WERI-Rb-1 (cell line): ENCODE results near the gene ROR1.

Experiments used
- DNase-seq: peaks from one replicate; pipeline ENCODE4 v3.0.0-alpha.2; 2020
- H3K27ac ChIP-seq: fragments of 250-450 bp; sonication (Bioruptor Pico); 2 replicates; pipeline ENCODE4 v1.5.1; 2020; ENCODE audit warnings: mild to moderate bottlenecking, moderate library complexity
- H3K27me3 ChIP-seq: fragments of 250-450 bp; sonication (Bioruptor Pico); 2 replicates; pipeline ENCODE4 v1.5.1; 2021; ENCODE audit warnings: mild to moderate bottlenecking, low read depth, moderate library complexity; ENCODE audit not compliant: insufficient read depth, severe bottlenecking
- H3K36me3 ChIP-seq: fragments of 250-450 bp; sonication (Bioruptor Pico); 2 replicates; pipeline ENCODE4 v1.5.1; 2020; ENCODE audit warnings: mild to moderate bottlenecking, moderate library complexity
- H3K4me3 ChIP-seq: 2 replicates; pipeline ENCODE4 v1.5.1; 2011; ENCODE audit warnings: low read depth, mild to moderate bottlenecking, control low read depth, low read length
- H3K9me3 ChIP-seq: fragments of 250-450 bp; sonication (Bioruptor Pico); 2 replicates; pipeline ENCODE4 v1.5.1; 2021; ENCODE audit warnings: mild to moderate bottlenecking, moderate library complexity; ENCODE audit not compliant: severe bottlenecking
- CTCF ChIP-seq: IDR thresholded peaks from 2 replicates; pipeline ENCODE4 v1.5.1; 2011; ENCODE audit warnings: low read depth, mild to moderate bottlenecking, control low read depth, inconsistent platforms, low read length

Gene ROR1

GRCh38 chr1:64131155-64131554 is 357.3 kb downstream of the ROR1 start:
- Histone ChIP-seq H3K27ac (no peak overlapping the region), H3K9me3 (no peaks in the 10 kb centered on the region), H3K36me3 (no peaks in the 10 kb centered on the region), H3K4me3 (no peak overlapping the region), H3K27me3 (no peaks in the 10 kb centered on the region)
- DNase-seq, result no peak
- no peak for TF ChIP-seq CTCF

GRCh38 chr1:64133036-64133435 is 359.2 kb downstream of the ROR1 start:
- H3K27me3 ChIP-seq, result no peaks in the 10 kb centered on the region
- no peaks in the 10 kb centered on the region for H3K9me3 ChIP-seq
- H3K4me3 ChIP-seq, result no peak overlapping the region
- no peak for TF ChIP-seq CTCF
- H3K27ac ChIP-seq, result no peak overlapping the region
- no peak for DNase-seq
- H3K36me3 ChIP-seq, result no peaks in the 10 kb centered on the region

- DNase-seq, result no peak
- Histone ChIP-seq H3K27ac (no peak overlapping the region), H3K27me3 (no peaks in the 10 kb centered on the region), H3K9me3 (no peaks in the 10 kb centered on the region), H3K36me3 (no peaks in the 10 kb centered on the region), H3K4me3 (no peak overlapping the region)
- no peak for TF ChIP-seq CTCF
These were observed 361.8 kb downstream of the ROR1 start for GRCh38 chr1:64135462-64136223.

GRCh38 chr1:64136296-64136695 is 362.5 kb downstream of the ROR1 start:
- DNase-seq, result no peak
- TF ChIP-seq CTCF, result no peak
- Histone ChIP-seq H3K27ac (no peak overlapping the region), H3K4me3 (no peak overlapping the region), H3K27me3 (no peaks in the 10 kb centered on the region), H3K9me3 (no peaks in the 10 kb centered on the region), H3K36me3 (no peaks in the 10 kb centered on the region)

- Histone ChIP-seq H3K27ac (no peak overlapping the region), H3K36me3 (no peaks in the 10 kb centered on the region), H3K4me3 (no peak overlapping the region), H3K9me3 (no peaks in the 10 kb centered on the region), H3K27me3 (no peaks in the 10 kb centered on the region)
- DNase-seq, result peak; percentile 68
- peak; percentile 85 for TF ChIP-seq CTCF
These were observed 363.1 kb downstream of the ROR1 start for GRCh38 chr1:64136752-64137411.
